Activated T-cell treated with anti-CD3 and anti-CD28 coated beads, Interleukin-2, amount 50 U/mL, for 1 hour (primary cell): Measurements from ENCODE around the gene MTNR1B.

Source experiments
- DNase-seq: peaks from one replicate; pipeline ENCODE4 v3.0.0-alpha.2; 2020

The MTNR1B gene

DNA sequence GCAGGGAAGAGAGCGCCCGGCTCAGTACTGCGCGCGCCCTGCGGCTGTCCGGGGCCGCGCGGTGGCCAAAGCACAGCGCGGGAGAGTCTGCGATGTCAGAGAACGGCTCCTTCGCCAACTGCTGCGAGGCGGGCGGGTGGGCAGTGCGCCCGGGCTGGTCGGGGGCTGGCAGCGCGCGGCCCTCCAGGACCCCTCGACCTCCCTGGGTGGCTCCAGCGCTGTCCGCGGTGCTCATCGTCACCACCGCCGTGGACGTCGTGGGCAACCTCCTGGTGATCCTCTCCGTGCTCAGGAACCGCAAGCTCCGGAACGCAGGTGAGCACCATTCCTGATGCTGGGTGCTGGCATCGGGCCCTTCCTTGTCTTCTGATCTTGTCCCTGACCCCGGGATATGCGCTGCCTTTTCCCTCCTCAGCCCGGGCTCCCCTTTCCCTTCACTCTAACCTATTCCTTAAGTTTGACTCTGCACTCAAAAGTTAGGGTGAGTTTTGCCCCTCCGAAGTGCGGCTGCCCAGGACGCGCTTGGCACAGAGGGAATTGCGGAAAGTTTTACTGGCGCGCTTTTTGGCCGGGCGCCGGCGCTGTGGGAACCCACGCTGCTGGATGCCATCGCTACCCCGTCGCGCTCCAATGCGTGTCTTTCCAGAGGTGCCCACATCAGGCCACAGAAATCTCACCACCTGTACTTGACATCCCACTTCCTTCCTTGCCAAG, at the start of gene MTNR1B:
Gene MTNR1B (plus strand): TSS at position 18 of the 714 bp plus-strand sequence. CDS start 75 bp downstream, at position 93.
- DNase-seq, result no peak

DNA sequence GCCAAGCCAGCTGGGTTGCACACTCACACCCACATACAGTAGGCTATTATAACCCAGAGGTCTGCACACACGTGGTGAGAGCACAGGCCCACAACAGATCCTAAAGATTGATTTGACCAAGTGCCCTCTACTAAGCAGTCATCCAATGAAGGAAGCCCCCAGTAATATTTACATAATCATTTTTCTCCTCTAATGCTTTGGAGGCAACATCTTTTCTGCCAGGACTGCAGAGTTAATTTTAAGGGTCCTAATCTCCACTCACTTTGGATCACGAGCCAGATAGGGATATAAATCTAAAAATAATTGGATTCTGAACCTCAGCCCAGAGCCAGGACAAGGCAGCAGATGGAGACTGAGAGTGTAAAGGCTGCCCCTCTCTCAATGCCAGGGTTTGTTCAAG, 49.1 kb upstream of the MTNR1B start:
- DNase-seq, result no peak

DNA sequence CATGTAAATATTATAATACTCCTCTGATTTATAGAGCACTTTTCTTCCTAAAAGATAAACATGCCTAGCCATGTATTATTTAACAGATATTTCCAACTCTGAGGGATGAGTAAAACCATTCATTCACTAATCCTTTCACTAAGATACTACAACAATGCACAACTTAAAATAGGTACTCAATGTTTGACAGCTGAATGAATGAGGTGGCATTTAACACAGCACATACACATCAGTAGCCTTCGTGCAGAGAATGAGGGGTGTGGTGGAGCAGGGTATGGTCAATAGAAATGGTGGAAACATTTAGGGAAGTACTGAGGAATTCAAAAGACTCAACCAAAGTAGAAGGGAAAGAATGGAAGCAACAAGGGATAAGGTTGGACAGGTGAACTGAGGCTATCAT, 46.7 kb upstream of the MTNR1B start:
- DNase-seq, result no peak

DNA sequence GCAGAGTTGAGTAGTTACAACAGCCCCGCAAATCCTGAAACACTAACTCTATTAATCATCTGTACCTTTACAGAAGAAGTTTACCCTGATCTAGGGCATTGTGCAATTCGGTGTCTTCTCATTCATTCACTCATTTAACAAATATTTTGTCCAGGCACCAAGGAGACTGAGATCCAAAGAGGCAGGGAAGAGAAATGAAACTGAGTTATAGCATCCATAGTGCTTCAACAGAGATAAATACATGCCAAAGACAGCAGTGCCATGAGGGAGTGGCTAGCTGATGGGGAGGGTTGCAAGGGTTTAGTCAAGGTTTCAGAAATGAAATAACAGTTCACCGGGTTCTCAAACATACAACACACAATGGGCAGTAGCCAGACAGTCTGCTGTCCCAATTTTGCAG, 40.2 kb upstream of the MTNR1B start:
- DNase-seq, result no peak

DNA sequence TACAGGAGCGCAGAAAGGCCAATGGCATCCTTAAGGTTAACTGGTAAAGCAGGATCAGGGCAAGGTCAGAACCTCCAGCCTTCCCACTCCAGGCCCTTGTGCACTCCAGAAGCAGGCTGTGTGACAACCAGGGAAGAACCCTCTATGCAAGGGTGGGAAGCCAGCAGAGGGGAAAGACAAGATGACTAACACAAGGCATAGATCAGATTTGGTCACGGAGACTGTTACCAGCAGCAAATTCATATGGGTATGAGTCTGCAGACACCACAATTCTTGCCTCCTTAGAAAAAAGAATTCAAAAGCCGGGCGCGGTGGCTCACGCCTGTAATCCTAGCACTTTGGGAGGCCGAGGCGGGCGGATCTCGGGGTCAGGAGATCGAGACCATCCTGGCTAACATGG, 39.8 kb upstream of the MTNR1B start:
- no peak for DNase-seq

DNA sequence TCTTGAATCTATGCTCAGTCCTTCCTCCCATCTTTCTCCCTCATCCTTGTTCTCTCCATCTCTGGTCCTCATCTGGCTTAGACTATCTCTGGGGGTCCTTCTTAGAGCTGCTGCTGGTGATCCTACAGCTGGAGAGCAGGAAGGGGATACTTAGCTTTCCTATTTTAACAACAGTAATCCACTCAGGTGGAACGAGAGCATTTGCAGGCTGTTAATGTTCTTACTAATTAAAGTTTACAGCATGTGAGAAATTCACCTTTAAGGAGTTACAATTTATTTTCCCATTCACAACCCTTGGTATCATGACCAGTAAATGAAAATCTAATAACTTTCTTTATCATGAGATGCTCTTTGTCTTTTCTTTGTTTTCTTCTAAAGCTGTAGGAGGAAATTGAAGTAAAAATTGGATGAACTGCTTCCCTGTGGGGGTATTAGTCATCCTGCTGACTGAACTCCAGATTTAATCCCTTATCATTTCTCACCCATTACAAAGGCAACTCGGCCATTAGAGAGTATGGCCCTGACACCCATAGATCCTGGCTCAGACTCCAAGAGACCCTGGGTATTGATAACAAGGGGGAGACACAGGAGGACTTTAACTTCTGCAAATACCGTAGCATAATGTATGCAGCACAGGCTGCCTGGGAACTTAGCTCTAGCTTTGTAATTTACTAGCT, 37.6 kb upstream of the MTNR1B start:
- no peak for DNase-seq

DNA sequence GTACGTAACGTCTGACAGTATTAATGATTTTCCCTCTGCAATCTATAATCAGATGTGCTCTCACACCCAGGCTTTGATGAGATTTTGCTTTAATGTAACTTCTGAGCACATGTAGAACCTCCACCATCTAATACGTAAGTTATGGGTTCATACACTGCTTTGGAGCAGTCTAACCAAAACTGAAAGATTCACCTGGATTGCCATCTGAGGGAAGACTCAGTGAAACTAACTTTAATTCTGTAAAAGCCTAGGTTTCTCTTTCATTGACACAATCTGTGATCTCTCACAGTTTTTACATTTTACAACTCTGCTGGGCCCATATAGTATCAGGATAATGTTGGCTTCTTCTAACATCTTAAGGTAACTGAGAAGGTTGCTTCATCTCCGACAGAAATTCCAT, 30.1 kb upstream of the MTNR1B start:
- DNase-seq, result no peak

DNA sequence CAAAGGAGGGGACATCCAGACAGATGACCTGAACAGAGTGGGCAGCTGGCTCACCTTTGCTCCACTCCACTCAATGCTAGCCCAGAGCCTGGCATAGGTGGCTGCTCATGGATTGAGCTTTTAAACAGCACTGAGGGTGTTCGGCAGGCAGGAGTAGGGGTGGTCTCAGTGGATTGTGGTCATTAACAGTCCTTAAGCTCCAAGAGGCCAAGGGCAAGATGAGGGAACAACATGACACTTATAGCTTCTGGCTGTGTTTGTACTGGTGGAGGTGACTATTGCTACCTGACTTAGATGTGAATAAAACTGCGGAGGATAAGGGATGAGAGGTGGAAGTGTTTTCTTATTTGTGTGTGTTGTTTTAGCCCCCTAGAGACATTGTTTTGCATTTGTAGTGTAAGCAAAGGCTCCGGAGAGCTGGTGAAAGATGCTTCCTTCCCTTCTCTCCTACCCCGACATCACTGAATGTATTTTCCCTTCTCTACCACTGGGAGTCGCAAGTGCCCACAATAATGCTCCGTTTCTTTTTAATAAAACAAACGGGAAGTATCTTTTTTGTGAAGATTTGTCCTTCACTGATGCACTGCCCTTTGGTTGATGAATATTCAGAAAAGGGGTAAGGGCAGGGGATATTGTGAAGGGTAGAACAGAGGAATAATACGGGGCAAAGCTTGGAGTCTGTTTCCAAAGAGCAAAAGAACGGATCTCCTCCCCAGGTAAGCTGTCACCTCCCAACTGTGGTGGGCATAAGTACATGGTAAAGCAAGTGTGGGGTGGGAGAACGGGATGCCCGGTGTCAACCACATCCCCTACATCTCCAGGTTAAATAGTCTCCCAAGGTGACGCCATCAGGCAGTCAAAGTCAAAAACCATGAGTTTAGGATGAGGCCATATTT, 27.5 kb upstream of the MTNR1B start:
- no peak for DNase-seq

DNA sequence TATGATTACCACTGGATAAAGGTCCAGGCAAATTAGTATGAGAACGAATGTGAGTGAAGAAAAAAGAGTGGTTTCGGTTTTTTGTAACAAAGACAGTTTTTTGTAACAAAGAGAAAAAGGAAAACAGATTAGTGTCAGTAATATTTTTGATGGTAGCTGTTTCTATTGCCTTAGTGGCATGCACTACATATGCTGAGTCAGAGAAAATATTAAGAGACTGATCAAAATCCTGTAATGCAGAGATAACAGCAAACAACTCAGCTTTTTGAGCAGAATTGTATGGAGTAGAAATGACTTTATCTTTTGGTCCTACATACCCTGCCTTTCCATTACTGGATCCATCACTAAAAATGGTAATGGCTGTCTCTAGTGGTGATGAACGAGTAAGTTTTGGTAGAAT, 22.7 kb upstream of the MTNR1B start:
- DNase-seq, result no peak

DNA sequence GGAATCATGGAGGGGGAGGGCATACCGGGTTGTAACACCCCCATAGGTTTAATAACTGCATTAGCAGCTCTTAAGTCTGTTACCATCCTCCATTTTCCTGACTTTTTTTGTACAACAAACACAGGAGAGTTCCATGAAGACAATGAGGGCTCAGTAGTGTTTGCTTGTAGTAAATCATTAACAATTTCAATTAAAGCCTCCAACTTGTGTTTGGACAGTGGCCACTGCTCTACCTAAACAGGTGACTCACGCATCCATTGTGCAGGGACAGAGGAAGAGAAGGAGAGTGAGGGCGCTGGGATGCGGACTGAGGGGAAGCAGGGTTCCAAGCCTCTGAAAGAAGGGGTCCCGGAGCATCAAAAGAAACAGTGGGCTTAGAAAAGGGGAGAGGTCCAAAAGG, 21.3 kb upstream of the MTNR1B start:
- no peak for DNase-seq

DNA sequence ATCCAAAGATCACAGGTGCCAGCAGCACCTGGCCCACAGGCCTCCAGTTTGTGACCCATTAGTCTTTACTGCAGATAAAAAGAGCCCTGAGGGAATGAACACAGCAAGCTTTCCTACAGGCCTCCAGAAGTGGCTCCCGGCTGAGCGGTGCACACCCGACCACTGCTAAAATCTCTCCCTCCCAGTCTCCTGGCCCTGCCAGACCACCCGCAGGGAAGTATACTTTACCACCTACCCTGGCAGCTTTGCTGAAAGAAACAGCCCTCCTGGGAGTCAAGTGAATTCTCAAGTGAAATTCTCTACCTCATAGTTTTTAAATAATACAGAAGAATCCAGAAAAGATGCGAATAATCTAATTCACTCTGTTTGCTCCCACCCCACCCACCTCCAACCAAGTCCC, 15.4 kb upstream of the MTNR1B start:
- no peak for DNase-seq

DNA sequence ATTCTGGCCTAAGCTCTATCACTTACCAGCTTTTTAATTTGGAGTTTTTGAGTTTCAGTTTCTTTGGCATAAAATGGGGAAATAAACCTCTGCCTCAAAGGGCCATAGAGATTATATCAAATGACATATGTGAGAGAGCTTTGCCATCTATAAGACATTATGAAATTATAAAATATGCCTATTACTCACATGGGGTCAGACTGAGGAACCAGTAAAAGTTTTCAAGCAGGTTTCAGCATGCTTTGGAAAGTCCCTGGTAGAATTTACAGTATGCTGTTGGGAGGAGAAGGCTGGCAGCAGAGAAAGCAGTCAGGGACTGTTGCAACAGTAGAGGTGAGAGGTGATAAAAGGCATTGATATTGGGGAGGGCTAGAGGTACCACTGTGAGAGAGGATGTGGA, 13.6 kb upstream of the MTNR1B start:
- DNase-seq, result no peak

DNA sequence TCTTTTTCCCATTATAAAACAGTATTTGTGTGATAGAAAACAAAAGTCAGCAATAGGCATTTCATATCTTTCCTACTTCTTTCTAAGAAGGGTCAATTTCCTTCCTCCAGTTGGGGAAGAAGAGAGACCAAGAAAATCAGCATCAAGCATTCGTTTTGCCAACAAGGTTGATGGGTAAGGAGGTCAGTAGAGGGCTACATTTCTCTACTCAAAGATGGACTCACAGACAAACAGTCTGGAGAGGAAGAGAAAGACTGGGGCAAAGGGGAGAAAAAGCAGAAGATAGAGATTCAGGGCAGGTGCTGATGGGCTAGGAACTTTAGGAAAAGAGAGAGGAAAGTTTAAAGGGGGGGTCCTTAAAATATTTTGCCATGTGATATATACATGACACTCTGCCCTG, 8.6 kb upstream of the MTNR1B start:
- no peak for DNase-seq

DNA sequence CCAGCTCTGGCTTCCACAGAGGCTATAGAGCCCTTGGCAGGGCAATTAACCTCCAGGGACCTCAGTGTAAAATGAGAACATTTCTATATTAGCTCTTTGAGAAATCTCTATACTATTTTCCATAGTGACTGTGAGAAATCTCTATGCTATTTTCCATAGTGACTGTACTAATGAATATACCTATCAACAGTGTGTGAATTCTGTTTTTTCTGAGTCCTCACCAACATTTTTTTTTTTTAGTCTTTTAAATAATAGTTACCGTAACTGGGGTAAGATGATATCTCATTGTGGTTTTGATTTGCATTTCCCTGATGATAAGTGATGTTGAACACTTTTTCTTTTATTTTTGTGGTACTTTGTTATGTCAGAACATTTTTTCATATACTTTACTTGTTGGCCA, 7.0 kb upstream of the MTNR1B start:
- DNase-seq, result no peak

DNA sequence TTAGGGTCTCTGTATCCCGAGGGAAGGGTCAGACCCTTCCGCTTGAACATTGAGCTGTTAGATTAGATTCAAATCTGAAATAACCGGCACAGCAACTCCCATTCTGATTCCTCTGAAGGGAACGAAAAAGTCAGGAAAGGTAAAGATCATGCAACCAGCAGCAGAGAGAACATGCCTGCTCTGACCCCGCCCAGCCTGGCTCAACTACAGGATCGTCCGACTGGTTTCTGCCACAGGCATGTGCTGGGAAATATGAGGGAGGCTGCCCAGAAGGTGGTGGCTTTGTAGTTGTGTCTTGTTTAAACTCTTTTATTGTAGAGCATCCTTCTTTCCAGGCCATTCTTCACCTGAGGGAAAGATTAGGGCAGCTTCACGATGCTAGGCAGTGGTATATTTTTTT, 5.0 kb upstream of the MTNR1B start:
- DNase-seq, result no peak

DNA sequence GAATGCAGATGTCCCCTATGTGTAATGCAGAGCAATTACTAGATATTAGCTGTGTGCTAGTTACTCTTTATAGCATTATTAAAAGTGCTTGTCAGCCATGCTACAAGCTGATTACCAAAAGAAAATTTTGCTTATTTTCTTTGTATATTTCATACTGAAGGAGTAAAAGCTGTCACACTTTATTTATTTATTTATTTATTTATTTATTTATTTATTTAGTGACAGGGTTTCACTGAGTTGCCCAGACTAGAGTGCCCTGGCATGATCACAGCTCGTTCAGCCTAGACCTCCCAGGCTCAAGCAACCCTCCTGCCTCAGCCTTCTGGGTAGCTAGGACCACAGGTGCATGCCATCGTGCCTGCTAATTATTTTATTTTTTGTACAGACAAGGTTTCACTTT, 4.3 kb upstream of the MTNR1B start:
- DNase-seq, result no peak

DNA sequence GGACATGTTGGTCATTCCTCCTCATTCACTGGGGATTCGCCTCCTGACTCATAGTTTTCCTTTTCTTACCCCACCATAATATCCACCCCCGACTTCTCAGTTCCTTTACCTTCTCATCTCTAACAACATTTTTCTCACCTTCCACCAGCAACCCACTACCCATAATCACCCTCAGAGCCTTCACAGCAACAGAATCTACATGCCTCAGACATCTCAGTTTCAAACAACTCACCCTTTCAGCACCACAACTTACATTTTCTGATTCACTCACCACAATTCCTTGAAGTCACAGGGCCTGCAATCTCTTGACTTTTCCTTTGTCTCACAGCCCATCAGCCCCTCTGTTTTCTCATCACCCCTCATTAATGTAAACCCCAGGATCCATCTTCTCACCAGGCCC, 2.3 kb upstream of the MTNR1B start:
- DNase-seq, result no peak

DNA sequence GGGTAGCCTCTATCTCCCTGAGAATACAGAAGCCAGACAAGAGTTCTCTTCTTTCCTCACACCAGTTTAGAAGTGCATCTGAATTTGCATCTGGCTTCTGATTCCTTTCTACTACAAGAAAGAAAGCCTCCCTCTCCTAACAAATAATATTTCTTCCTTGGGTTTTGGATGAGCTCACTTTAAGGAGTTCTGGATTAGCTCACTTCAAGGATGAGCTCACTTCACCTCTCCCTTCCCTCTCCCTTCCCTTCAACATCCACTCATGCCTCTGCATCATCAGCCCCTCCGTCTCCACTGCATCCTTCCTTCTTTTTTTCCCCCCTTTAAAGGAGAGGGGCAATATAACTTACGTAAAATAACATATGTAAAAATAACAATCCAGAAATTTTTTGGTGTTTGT, 1.6 kb upstream of the MTNR1B start:
- no peak for DNase-seq

DNA sequence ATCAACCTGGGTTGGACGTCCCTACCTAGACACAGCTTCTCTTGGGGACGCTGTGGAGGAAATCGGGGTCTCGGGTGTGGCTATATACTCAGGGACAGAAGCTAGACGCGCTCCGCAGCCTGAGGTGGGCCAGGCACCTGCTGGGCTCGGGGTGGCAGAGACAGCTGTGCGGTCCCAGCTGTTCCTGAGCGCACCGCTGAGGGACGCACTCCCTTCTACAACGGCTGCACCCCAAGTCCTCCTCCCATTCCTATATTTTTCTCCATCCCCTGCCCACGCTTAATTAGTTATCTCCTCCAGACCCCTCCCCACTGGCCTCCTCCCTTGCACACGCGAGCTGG, 188 bp upstream of the MTNR1B start:
- DNase-seq, result no peak

DNA sequence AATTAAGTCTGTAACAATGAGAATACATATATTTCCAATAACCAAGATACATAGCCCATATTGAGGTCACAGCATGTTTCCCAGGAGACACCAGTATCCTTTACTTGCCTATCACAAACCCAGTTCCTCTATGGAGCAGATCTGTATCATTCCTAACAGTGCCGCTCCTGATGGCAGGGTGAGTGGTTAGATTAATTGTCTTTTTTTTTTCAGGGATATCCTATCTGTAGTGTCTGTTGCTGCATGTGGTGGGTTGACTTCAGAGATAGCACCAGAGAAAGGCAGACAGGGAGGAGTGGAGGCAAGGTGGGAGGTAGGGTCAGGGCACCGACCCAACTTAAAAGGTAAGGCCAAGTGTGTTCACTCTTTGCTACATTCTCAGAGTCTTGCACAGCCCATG, 2.8 kb downstream of the MTNR1B start:
- no peak for DNase-seq

DNA sequence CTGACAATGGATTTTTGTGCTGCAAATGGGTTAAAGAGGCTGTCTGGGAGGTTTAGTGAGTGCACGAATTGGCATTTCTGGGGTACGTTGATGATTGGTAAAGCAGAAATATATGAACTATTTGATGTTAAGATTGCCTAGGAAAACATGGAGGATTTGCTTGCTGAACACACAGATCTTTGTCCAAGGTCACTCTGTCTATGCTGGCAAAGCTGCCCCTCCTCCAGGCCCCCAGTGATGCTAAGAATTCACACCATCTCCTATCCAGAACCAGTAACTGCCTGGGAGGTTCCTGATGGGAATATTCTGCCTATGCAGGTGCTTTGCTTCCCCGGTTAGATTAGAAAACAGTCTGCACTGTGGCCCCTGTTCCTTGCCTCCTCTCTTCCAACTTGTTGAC, 5.8 kb downstream of the MTNR1B start:
- DNase-seq, result no peak

DNA sequence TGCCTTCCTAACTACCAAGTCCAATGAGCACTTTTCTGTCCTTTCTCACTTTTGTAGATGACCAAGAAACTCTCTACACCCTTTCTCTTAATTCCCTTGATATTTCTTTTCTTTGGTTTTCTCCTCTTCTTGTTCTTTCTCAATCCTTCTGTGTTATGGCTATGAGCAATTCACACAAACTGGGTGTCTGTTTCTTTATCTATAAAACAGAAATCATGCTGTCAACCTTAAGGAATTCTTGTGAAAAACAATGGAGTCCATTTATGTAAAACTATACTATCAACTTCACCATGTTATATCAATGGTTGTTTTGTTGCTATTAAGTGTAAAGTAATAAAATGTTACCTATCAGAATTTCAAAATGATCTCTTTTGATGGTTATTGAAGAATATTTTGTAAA, 7.2 kb downstream of the MTNR1B start:
- no peak for DNase-seq

DNA sequence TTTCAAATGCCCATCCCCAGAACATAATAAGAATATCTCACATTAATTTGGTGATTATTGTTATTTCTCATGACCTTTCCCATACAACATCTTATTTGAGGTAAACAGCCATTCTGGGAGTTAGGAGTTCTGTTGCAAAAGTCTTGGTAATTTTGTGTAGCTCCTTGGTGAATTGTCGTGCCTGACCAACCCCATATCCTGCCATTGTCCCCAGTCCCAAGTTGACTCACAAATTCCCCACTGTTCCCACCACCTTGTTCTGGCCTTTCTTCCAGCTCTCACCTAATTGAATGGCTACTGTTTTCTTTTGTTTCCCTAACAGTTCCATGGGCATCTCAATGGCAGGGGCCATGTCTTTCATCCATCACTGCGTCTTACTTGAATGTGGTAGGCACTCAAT, 8.0 kb downstream of the MTNR1B start:
- DNase-seq, result no peak
